HEK293 (cell line): ENCODE data around the gene CXorf49.

Experiments
- CTCF ChIA-PET: fragments of 350-600 bp; formaldehyde crosslinking; extraction: SDS; loops from one replicate; lab custom pipeline; 2021; ENCODE audit warnings: antibody characterized with exemption; lab: Yijun Ruan, JAX
- POLR2A ChIA-PET: fragments of 300-600 bp; formaldehyde crosslinking; extraction: SDS; loops from one replicate; lab custom pipeline; 2020; ENCODE audit warnings: antibody characterized with exemption, inconsistent platforms; lab: Yijun Ruan, JAX
- H3K27ac ChIP-seq: fragments of 200-500 bp; sonication (Bioruptor generic); 2 replicates; pipeline ENCODE4 v1.5.1; 2014; ENCODE audit warnings: low read depth, low read length, control low read depth, inconsistent platforms; ENCODE audit errors: extremely low read depth
- H3K36me3 ChIP-seq, 2 experiments: fragments of 200-500 bp in 1 of 2; sonication (Bioruptor generic) in 1 of 2; 1 replicate in 1 of 2; 2 replicates in 1 of 2; pipeline ENCODE4 v1.5.1; 2014 to 2017; ENCODE audit warnings: inconsistent platforms in 2 of 2, low read length in 2 of 2; ENCODE audit not compliant: control insufficient read depth in 2 of 2, insufficient read depth in 1 of 2
- H3K4me1 ChIP-seq: fragments of 200-500 bp; sonication (Bioruptor generic); 2 replicates; pipeline ENCODE4 v1.5.1; 2014; ENCODE audit warnings: mild to moderate bottlenecking, low read length, inconsistent platforms; ENCODE audit not compliant: control insufficient read depth, insufficient read depth
- H3K4me3 ChIP-seq: 2 replicates; pipeline ENCODE4 v1.5.1; 2011; ENCODE audit warnings: low read depth, mild to moderate bottlenecking, control low read depth, low read length, moderate library complexity
- H3K9me3 ChIP-seq: fragments of 200-500 bp; sonication (Bioruptor generic); 2 replicates; pipeline ENCODE4 v1.5.1; 2014; ENCODE audit warnings: low read depth, low read length, inconsistent platforms; ENCODE audit not compliant: control insufficient read depth, insufficient read depth
- GLIS1 ChIP-seq: fragments of 450-650 bp; formaldehyde crosslinking; IDR thresholded peaks from 2 replicates; pipeline ENCODE4 v1.5.1; 2016; ENCODE audit warnings: missing biosample characterization, missing genetic modification characterization
- KLF10 ChIP-seq: fragments of 450-650 bp; IDR thresholded peaks from 2 replicates; pipeline ENCODE4 v1.5.1; 2018; ENCODE audit warnings: missing biosample characterization, mild to moderate bottlenecking, missing genetic modification characterization
- KLF8 ChIP-seq: fragments of 450-650 bp; formaldehyde crosslinking; IDR thresholded peaks from 2 replicates; pipeline ENCODE4 v1.5.1; 2016; ENCODE audit warnings: missing biosample characterization, missing genetic modification characterization
- PRDM1 ChIP-seq: fragments of 450-650 bp; formaldehyde crosslinking; IDR thresholded peaks from 2 replicates; pipeline ENCODE4; 2016; ENCODE audit warnings: missing biosample characterization, missing genetic modification characterization
- ZNF114 ChIP-seq: fragments of 450-650 bp; formaldehyde crosslinking; IDR thresholded peaks from 2 replicates; pipeline ENCODE4 v1.5.0; 2017; ENCODE audit warnings: missing biosample characterization, missing genetic modification characterization
- ZNF19 ChIP-seq: fragments of 450-650 bp; formaldehyde crosslinking; IDR thresholded peaks from 2 replicates; pipeline ENCODE4; 2016; ENCODE audit warnings: missing biosample characterization, missing genetic modification characterization, low read depth
- ZNF394 ChIP-seq: fragments of 450-650 bp; formaldehyde crosslinking; IDR thresholded peaks from 2 replicates; pipeline ENCODE4 v1.5.1; 2016; ENCODE audit warnings: missing biosample characterization, missing genetic modification characterization, mild to moderate bottlenecking, moderate library complexity, borderline replicate concordance
- ZNF600 ChIP-seq: fragments of 450-650 bp; formaldehyde crosslinking; IDR thresholded peaks from 2 replicates; pipeline ENCODE4 v1.5.1; 2016; ENCODE audit warnings: missing biosample characterization, missing genetic modification characterization
- ZNF610 ChIP-seq: fragments of 450-650 bp; formaldehyde crosslinking; IDR thresholded peaks from 2 replicates; pipeline ENCODE4 v1.5.1; 2016; ENCODE audit warnings: missing biosample characterization, missing genetic modification characterization, borderline replicate concordance
- ZNF624 ChIP-seq: fragments of 450-650 bp; formaldehyde crosslinking; IDR thresholded peaks from 2 replicates; pipeline ENCODE4 v1.5.1; 2017; ENCODE audit warnings: missing biosample characterization, missing genetic modification characterization
- ZNF629 ChIP-seq: fragments of 450-650 bp; formaldehyde crosslinking; IDR thresholded peaks from 2 replicates; pipeline ENCODE4 v1.5.1; 2017; ENCODE audit warnings: missing biosample characterization, missing genetic modification characterization
- ZNF660 ChIP-seq: fragments of 450-650 bp; IDR thresholded peaks from 2 replicates; pipeline ENCODE4 v1.5.1; 2018; ENCODE audit warnings: missing biosample characterization, mild to moderate bottlenecking, missing genetic modification characterization
- ZNF677 ChIP-seq: fragments of 450-650 bp; IDR thresholded peaks from 2 replicates; pipeline ENCODE4 v1.5.0; 2018; ENCODE audit warnings: missing biosample characterization, mild to moderate bottlenecking, missing genetic modification characterization, moderate library complexity
- ZNF791 ChIP-seq: fragments of 450-650 bp; formaldehyde crosslinking; IDR thresholded peaks from 2 replicates; pipeline ENCODE4 v1.5.1; 2016; ENCODE audit warnings: missing biosample characterization, missing genetic modification characterization
- ZNF830 ChIP-seq: fragments of 450-650 bp; IDR thresholded peaks from 2 replicates; pipeline ENCODE4 v1.5.0; 2018; ENCODE audit warnings: missing biosample characterization, missing genetic modification characterization, low read depth, mild to moderate bottlenecking, moderate library complexity
- TF ChIP-seq, protein P1 (sequence below): fragments of 450-650 bp; formaldehyde crosslinking; IDR thresholded peaks from 2 replicates; pipeline ENCODE4 v1.5.1; 2016; ENCODE audit warnings: missing biosample characterization, missing genetic modification characterization
- TF ChIP-seq, protein P2 (sequence below): fragments of 450-650 bp; formaldehyde crosslinking; IDR thresholded peaks from 2 replicates; pipeline ENCODE4 v1.5.1; 2016; ENCODE audit warnings: missing biosample characterization, missing genetic modification characterization
- TF ChIP-seq, protein P3 (sequence below): fragments of 450-650 bp; formaldehyde crosslinking; IDR thresholded peaks from 2 replicates; pipeline ENCODE4; 2016; ENCODE audit warnings: missing biosample characterization, missing genetic modification characterization
- TF ChIP-seq, protein P4 (sequence below): fragments of 450-650 bp; formaldehyde crosslinking; IDR thresholded peaks from 2 replicates; pipeline ENCODE4 v1.5.1; 2016; ENCODE audit warnings: missing biosample characterization, missing genetic modification characterization

The CXorf49 gene

DNA sequence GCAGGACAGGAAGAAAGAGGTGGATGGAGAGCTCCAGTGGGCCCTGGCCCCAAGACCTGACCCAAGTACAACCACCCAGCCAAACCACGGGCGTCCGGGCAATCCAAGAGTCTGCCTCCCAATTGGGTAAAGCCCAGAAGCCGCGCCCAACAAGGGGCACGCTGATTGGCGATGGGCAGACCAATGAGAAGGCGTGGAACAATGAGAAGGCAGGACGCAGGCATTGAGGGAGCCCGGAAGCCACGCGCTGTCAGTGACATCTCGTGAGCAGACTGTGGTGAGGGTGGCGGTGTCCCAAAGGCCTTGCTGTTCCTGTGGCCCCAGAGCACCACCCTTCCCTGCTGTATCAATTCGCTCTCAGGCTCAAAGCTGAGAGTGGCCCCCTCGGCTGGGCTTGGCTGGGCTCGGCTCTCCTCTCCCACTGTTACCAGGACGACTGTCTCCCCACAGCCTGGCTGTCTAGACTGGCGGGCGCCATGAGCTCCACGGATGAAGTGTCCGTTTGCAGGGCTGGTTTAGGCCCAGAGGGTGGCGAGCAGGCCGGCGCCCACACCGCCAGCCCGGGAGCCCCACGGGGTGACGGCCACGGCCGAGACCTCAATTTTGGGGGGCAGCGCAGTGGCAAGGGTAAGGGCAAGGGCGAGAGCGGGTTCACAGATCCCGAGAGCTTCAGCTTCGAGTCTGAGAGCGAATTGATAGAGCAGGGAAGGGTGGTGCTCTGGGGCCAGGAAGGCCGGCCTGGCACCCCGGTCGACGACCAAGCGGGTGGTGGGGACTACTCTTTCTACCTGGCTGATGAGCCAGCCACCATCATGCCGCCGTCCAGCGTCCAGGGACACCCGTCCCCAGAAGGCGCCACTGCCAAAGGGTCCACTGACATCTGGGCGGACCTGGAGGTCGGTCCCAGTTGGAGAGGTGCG is 50.5 kb downstream of the CXorf49 start, which contains the start of gene LOC101059915:
Gene LOC101059915, plus strand, starts transcription at position 219 of the 920 bp plus-strand sequence.
- Histone ChIP-seq H3K27ac (no peak within 1 kb of the TSS), H3K36me3 (no peaks in the 10 kb centered on the region), H3K9me3 (no peaks in the 10 kb centered on the region), H3K4me1 (no peaks in the 10 kb centered on the region), H3K4me3 (no peak within 1 kb of the TSS)
- ChIA-PET POLR2A (no interaction called here), CTCF (interaction anchor here (0.5 to 1.0 kb wide), 5 partner anchors 16 to 888 kb away, joined by 3 to 6 read pairs (median 4); no protein-coding TSS in a partner anchor)
- no peak for TF ChIP-seq PRDM1 (tag by site-specific recombination)
- TF ChIP-seq, protein P1, sequence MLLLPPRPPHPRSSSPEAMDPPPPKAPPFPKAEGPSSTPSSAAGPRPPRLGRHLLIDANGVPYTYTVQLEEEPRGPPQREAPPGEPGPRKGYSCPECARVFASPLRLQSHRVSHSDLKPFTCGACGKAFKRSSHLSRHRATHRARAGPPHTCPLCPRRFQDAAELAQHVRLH (tag by site-specific recombination) = no peak
- TF ChIP-seq KLF10 (tag by site-specific recombination) = no peak
- no peak for TF ChIP-seq GLIS1 (tag by site-specific recombination)
- no peak for TF ChIP-seq ZNF19
- no peak for TF ChIP-seq ZNF629 (tag by site-specific recombination)
- no peak for TF ChIP-seq KLF8 (tag by site-specific recombination)
- no peak for TF ChIP-seq ZNF830 (tag by site-specific recombination)
- TF ChIP-seq ZNF600 = no peak
- TF ChIP-seq, protein P2, sequence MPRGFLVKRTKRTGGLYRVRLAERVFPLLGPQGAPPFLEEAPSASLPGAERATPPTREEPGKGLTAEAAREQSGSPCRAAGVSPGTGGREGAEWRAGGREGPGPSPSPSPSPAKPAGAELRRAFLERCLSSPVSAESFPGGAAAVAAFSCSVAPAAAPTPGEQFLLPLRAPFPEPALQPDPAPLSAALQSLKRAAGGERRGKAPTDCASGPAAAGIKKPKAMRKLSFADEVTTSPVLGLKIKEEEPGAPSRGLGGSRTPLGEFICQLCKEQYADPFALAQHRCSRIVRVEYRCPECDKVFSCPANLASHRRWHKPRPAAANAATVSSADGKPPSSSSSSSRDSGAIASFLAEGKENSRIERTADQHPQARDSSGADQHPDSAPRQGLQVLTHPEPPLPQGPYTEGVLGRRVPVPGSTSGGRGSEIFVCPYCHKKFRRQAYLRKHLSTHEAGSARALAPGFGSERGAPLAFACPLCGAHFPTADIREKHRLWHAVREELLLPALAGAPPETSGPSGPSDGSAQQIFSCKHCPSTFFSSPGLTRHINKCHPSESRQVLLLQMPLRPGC (tag by site-specific recombination) = no peak
- TF ChIP-seq ZNF624 (tag by site-specific recombination) = no peak
- TF ChIP-seq, protein P3, sequence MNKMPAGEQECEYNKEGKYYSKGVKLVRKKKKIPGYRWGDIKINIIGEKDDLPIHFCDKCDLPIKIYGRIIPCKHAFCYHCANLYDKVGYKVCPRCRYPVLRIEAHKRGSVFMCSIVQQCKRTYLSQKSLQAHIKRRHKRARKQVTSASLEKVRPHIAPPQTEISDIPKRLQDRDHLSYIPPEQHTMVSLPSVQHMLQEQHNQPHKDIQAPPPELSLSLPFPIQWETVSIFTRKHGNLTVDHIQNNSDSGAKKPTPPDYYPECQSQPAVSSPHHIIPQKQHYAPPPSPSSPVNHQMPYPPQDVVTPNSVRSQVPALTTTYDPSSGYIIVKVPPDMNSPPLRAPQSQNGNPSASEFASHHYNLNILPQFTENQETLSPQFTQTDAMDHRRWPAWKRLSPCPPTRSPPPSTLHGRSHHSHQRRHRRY (tag by site-specific recombination) = no peak
- TF ChIP-seq ZNF660 (tag by site-specific recombination) = no peak
- TF ChIP-seq ZNF677 = no peak
- TF ChIP-seq ZNF394 (tag by site-specific recombination) = no peak
- TF ChIP-seq, protein P4, sequence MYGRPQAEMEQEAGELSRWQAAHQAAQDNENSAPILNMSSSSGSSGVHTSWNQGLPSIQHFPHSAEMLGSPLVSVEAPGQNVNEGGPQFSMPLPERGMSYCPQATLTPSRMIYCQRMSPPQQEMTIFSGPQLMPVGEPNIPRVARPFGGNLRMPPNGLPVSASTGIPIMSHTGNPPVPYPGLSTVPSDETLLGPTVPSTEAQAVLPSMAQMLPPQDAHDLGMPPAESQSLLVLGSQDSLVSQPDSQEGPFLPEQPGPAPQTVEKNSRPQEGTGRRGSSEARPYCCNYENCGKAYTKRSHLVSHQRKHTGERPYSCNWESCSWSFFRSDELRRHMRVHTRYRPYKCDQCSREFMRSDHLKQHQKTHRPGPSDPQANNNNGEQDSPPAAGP (tag by site-specific recombination) = no peak
- TF ChIP-seq ZNF610 (tag by site-specific recombination) = no peak
- TF ChIP-seq ZNF114 (tag by site-specific recombination) = no peak
- TF ChIP-seq ZNF791 = no peak
